CD4-positive, CD25-positive, alpha-beta regulatory T cell (primary cell): Measurements from ENCODE around the gene PPP2R5E. TPM values are rescaled to one million over a fixed set of nuclear protein-coding genes. Genes with fewer than 3 reads are reported as not detected.

ENCODE experiments used
- ATAC-seq, 2 donors: fragments of 150-1000 bp; cut with Tn5 transposase; one replicate each; pipeline ENCODE4 v1.10.0; 2021; ENCODE audit warnings: low read depth in 2 of 2, moderate number of reproducible peaks in 2 of 2, moderate library complexity in 1 of 2
- DNase-seq, 3 donors: peaks; one replicate each; pipeline versions ENCODE4 v3.0.0 to v3.0.0-alpha.2; 2012 to 2022; ENCODE audit warnings: mixed read lengths in 1 of 3
- H3K27ac ChIP-seq: one replicate; pipeline ENCODE4 v1.7.0; 2013; ENCODE audit warnings: mild to moderate bottlenecking, low read length; ENCODE audit not compliant: insufficient read depth, poor library complexity, severe bottlenecking
- H3K27me3 ChIP-seq: one replicate; pipeline ENCODE4 v1.7.0; 2013; ENCODE audit warnings: low read length; ENCODE audit not compliant: control insufficient read depth, insufficient read depth
- H3K36me3 ChIP-seq: one replicate; pipeline ENCODE4 v1.7.0; 2013; ENCODE audit warnings: mild to moderate bottlenecking, low read length, moderate library complexity; ENCODE audit not compliant: control insufficient read depth, insufficient read depth
- H3K4me1 ChIP-seq: 2 replicates; pipeline ENCODE4 v1.7.0; 2013; ENCODE audit warnings: mild to moderate bottlenecking, low read length; ENCODE audit not compliant: insufficient read depth, control insufficient read depth, poor library complexity, severe bottlenecking
- H3K4me3 ChIP-seq: one replicate; pipeline ENCODE4 v1.7.0; 2013; ENCODE audit warnings: low read depth, mild to moderate bottlenecking, low read length, moderate library complexity
- H3K9me3 ChIP-seq, 2 experiments: 1 replicate in 1 of 2; 2 replicates in 1 of 2; pipeline ENCODE4 v1.7.0; 2013; ENCODE audit warnings: low read length in 2 of 2, mild to moderate bottlenecking in 1 of 2, moderate library complexity in 1 of 2; ENCODE audit not compliant: control insufficient read depth in 2 of 2
- H3K27ac Mint-ChIP-seq, 3 donors: one replicate each; pipeline ENCODE4 v1.8.0; 2020 to 2022; ENCODE audit warnings: mild to moderate bottlenecking in 3 of 3, mixed read lengths in 3 of 3, moderate library complexity in 2 of 3
- H3K27me3 Mint-ChIP-seq: one replicate; pipeline ENCODE4 v1.8.0; 2022; ENCODE audit warnings: mild to moderate bottlenecking, mixed read lengths
- H3K36me3 Mint-ChIP-seq: one replicate; pipeline ENCODE4 v1.8.0; 2020; ENCODE audit warnings: mixed read lengths
- H3K4me1 Mint-ChIP-seq, 4 donors: one replicate each; pipeline ENCODE4 v1.8.0; 2020 to 2022; ENCODE audit warnings: mixed read lengths in 4 of 4, mild to moderate bottlenecking in 1 of 4
- H3K4me3 Mint-ChIP-seq, 4 donors: one replicate each; pipeline ENCODE4 v1.8.0; 2020 to 2022; ENCODE audit warnings: mild to moderate bottlenecking in 4 of 4, mixed read lengths in 4 of 4, moderate library complexity in 3 of 4
- H3K9me3 Mint-ChIP-seq, 7 donors: one replicate each; pipeline ENCODE4 v1.8.0; 2020 to 2022; ENCODE audit warnings: mixed read lengths in 7 of 7, mild to moderate bottlenecking in 3 of 7, moderate library complexity in 2 of 7
- polyA plus RNA-seq, 4 donors: library from polyadenylated mRNA; unstranded; fragments of 300-500 nt; fragmentation: Illumina TruSeq; gene quantifications; one replicate each; pipeline ENCODE4 v1.2.3, GENCODE V29; 2021
- total RNA-seq: library from RNA; stranded (reverse); gene quantifications from one replicate; pipeline ENCODE4 v1.2.3, GENCODE V29; 2022

The PPP2R5E gene
- total and polyA plus RNA-seq, 5 donors from 2014 or later, result 31.2 to 50.3 (median 35.2) TPM

DNA sequence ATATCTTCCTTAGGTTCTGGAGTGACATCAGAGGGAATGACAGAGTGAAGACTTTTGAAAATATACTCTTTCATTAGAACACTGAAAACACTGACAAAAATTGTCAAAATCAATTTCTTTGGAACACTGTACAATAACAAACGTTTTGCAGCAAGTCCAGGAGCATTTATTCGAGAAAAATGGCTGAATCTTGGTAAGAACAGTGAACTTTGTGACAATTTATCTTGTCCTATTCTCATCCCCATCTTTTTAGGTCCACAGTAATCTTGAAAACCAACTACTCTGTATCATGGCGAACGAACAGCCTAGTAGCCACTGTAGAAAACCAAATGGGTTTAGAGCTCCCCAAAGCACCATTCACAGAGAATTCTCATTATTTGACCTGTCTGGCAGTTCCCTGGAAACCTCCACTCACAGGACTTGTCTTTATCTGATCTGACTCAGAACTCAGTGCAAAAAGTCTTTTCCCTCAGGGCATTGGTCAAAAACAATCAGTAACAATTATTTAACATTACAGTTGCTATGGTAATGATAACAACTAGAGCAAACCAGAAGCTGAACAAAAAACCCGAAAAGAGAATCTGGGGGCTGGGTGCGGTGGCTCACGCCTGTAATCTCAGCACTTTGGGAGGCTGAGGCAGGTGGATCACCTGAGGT is 20.3 kb upstream of the PPP2R5E start:
- Mint-ChIP-seq H3K4me1 (no peaks in the 10 kb centered on the region), H3K27ac (no peak overlapping the region), H3K36me3 (no peaks in the 10 kb centered on the region), H3K4me3 (no peak overlapping the region), H3K27me3 (peaks cover 17% of the 10 kb centered on the region), H3K9me3 (peaks cover 0 to 2% (median 0%) of the 10 kb centered on the region in 7 donors)
- no peak overlapping the region for H3K4me3 ChIP-seq
- H3K36me3 ChIP-seq, result no peaks in the 10 kb centered on the region
- H3K27ac ChIP-seq, result no peak overlapping the region
- DNase-seq (no peak), ATAC-seq (no peak)
- H3K9me3 ChIP-seq, result no peaks in the 10 kb centered on the region
- peaks cover 9% of the 10 kb centered on the region for H3K27me3 ChIP-seq
- H3K4me1 ChIP-seq, result no peaks in the 10 kb centered on the region

GRCh38 chr14:63562405-63562804 is 19.2 kb upstream of the PPP2R5E start:
- ATAC-seq (no peak), DNase-seq (no peak)
- Histone ChIP-seq H3K4me1 (no peaks in the 10 kb centered on the region), H3K4me3 (no peak overlapping the region), H3K27ac (no peak overlapping the region), H3K36me3 (no peaks in the 10 kb centered on the region), H3K9me3 (no peaks in the 10 kb centered on the region), H3K27me3 (peaks cover 9% of the 10 kb centered on the region)
- H3K27ac Mint-ChIP-seq, result peak overlapping the region in 1 of 3 donors; percentile 28
- H3K4me1 Mint-ChIP-seq, result no peaks in the 10 kb centered on the region
- no peaks in the 10 kb centered on the region for H3K36me3 Mint-ChIP-seq
- H3K4me3 Mint-ChIP-seq, result no peak overlapping the region
- peaks cover 0 to 2% (median 0%) of the 10 kb centered on the region in 7 donors for H3K9me3 Mint-ChIP-seq
- H3K27me3 Mint-ChIP-seq, result peaks cover 17% of the 10 kb centered on the region

DNA sequence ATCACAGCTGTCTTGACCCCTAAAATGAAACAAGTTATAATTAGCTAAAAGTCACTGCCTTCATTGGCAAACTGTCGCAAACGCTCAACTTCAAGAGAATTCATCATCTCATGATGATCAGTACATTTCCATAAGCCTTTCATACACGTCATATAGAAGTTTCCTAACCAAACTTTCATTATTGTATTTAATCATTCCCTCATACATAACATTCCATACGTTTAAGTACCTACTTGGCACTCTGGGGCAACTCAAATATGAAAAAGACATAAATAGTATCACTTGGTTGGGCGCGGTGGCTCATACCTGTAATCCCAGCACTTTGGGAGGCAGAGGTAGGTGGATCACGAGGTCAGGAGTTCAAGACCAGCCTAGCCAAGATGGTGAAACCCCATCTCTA is 12.4 kb upstream of the PPP2R5E start:
- Histone ChIP-seq H3K27me3 (no peaks in the 10 kb centered on the region), H3K36me3 (no peaks in the 10 kb centered on the region), H3K4me3 (no peak overlapping the region), H3K9me3 (no peaks in the 10 kb centered on the region), H3K4me1 (no peaks in the 10 kb centered on the region), H3K27ac (no peak overlapping the region)
- DNase-seq (no peak), ATAC-seq (no peak)
- Mint-ChIP-seq H3K4me1 (no peaks in the 10 kb centered on the region), H3K36me3 (no peaks in the 10 kb centered on the region), H3K9me3 (no peaks in the 10 kb centered on the region), H3K27me3 (peaks cover 24% of the 10 kb centered on the region), H3K27ac (no peak overlapping the region), H3K4me3 (no peak overlapping the region)

DNA sequence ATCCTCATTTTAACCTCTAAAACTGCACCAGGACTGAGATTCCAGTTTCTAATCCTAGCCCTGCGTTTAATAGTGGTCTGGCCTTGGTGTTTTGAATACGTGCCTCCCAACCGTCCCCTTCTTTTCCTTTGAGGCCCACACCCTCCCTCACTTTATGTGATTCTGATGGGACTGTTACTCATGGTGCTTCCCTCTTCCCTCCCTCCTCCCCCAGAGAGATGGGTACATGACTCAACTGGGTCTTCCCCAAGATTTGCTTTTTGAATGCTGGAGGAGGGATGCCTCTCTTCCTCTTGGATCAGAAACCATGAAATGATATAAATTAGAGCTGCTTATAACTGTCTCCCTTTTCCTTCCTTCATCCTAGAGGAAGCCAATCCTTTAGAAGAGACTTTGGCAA is 8.2 kb upstream of the PPP2R5E start:
- Mint-ChIP-seq H3K4me3 (no peak overlapping the region), H3K27ac (no peak overlapping the region), H3K9me3 (no peaks in the 10 kb centered on the region), H3K4me1 (no peaks in the 10 kb centered on the region), H3K36me3 (no peaks in the 10 kb centered on the region), H3K27me3 (peaks cover 18% of the 10 kb centered on the region)
- H3K27me3 ChIP-seq, result no peaks in the 10 kb centered on the region
- H3K36me3 ChIP-seq, result no peaks in the 10 kb centered on the region
- no peak for DNase-seq
- H3K27ac ChIP-seq, result no peak overlapping the region
- ATAC-seq, result no peak
- no peak overlapping the region for H3K4me3 ChIP-seq
- no peaks in the 10 kb centered on the region for H3K9me3 ChIP-seq
- no peaks in the 10 kb centered on the region for H3K4me1 ChIP-seq

GRCh38 chr14:63547798-63548335 is 4.7 kb upstream of the PPP2R5E start:
- H3K4me1 ChIP-seq, result peaks cover 13% of the 10 kb centered on the region
- no peak for ATAC-seq
- H3K4me1 Mint-ChIP-seq, result peaks cover 6 to 20% (median 13%) of the 10 kb centered on the region in 4 donors
- H3K36me3 ChIP-seq, result no peaks in the 10 kb centered on the region
- H3K4me3 ChIP-seq, result no peak overlapping the region
- DNase-seq, result no peak
- no peak overlapping the region for H3K27ac ChIP-seq
- H3K4me3 Mint-ChIP-seq, result no peak overlapping the region
- H3K27me3 ChIP-seq, result no peaks in the 10 kb centered on the region
- H3K9me3 Mint-ChIP-seq, result no peaks in the 10 kb centered on the region
- no peaks in the 10 kb centered on the region for H3K36me3 Mint-ChIP-seq
- H3K9me3 ChIP-seq, result no peaks in the 10 kb centered on the region
- H3K27ac Mint-ChIP-seq, result no peak overlapping the region
- H3K27me3 Mint-ChIP-seq, result peaks cover 13% of the 10 kb centered on the region

DNA sequence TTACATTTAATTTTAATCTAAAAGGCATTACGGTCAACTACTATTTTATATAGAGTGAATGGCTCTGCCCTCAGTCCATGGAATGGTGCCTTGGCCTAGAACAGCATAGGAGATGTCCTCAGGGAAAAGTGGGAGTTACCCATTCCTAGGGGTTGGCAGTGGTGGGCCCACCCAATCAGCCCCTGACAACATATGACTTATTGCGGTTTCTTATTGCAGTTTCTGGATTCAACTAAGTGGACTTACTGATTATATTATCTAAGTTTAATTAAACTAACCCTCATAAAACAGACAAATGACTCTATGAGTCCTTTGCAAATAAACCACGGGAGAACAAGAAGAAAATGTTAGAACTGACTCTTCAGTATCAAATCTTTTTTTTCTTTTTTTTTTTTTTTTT is 2.3 kb upstream of the PPP2R5E start:
- Mint-ChIP-seq H3K9me3 (no peaks in the 10 kb centered on the region), H3K4me3 (peak overlapping the region in 3 of 4 donors; percentile 27 to 94 (median 55))
- H3K27ac ChIP-seq, result no peak overlapping the region

GRCh38 chr14:63544591-63545299 is 1.6 kb upstream of the PPP2R5E start:
- no peaks in the 10 kb centered on the region for H3K27me3 Mint-ChIP-seq
- H3K4me3 Mint-ChIP-seq, result peak overlapping the region; percentile 94 to 99 (median 98)
- H3K4me1 ChIP-seq, result peaks cover 28% of the 10 kb centered on the region
- H3K9me3 Mint-ChIP-seq, result no peaks in the 10 kb centered on the region
- no peak overlapping the region for H3K27ac Mint-ChIP-seq
- H3K9me3 ChIP-seq, result no peaks in the 10 kb centered on the region
- DNase-seq (no peak), ATAC-seq (no peak)
- H3K27ac ChIP-seq, result peak overlapping the region; percentile 79
- H3K4me3 ChIP-seq, result peak overlapping the region; percentile 86
- no peaks in the 10 kb centered on the region for H3K36me3 Mint-ChIP-seq
- peaks cover 18 to 38% (median 30%) of the 10 kb centered on the region in 4 donors for H3K4me1 Mint-ChIP-seq
- H3K27me3 ChIP-seq, result no peaks in the 10 kb centered on the region
- H3K36me3 ChIP-seq, result peaks cover 2% of the 10 kb centered on the region

More for the DNA sequence above, 2.3 kb upstream of the PPP2R5E start:
- peaks cover 28% of the 10 kb centered on the region for H3K4me1 ChIP-seq
- no peaks in the 10 kb centered on the region for H3K36me3 Mint-ChIP-seq
- no peaks in the 10 kb centered on the region for H3K9me3 ChIP-seq
- no peak overlapping the region for H3K4me3 ChIP-seq
- H3K36me3 ChIP-seq, result no peaks in the 10 kb centered on the region
- H3K27me3 Mint-ChIP-seq, result no peaks in the 10 kb centered on the region
- H3K27ac Mint-ChIP-seq, result no peak overlapping the region
- ATAC-seq (no peak), DNase-seq (no peak)
- H3K4me1 Mint-ChIP-seq, result peaks cover 18 to 38% (median 29%) of the 10 kb centered on the region in 4 donors
- no peaks in the 10 kb centered on the region for H3K27me3 ChIP-seq
